ENCODE results near the gene TMEM154.

- TF ChIP-seq CTCF (conservative IDR thresholded peaks at IDR 0.05): no peak
- no peak for TF ChIP-seq ZFX (IDR thresholded peaks at IDR 0.05)
Observed at GRCh38 chr4:152705903-152706302, 26.1 kb upstream of the TMEM154 start.
